K562 (cell line): ENCODE measurements around the gene DPYSL4. TPM values are rescaled to one million over a fixed set of nuclear protein-coding genes. Genes with fewer than 3 reads are reported as not detected.

Source experiments
- C11orf30 ChIP-seq: fragments of 450-650 bp; IDR thresholded peaks from 2 replicates; pipeline ENCODE4 v1.6.1; 2016; ENCODE audit warnings: low read depth, mild to moderate bottlenecking
- MCM5 ChIP-seq: fragments of 450-650 bp; IDR thresholded peaks from 2 replicates; pipeline ENCODE4 v1.6.1; 2016; ENCODE audit warnings: low read depth
- MTF1 ChIP-seq: fragments of 250-450 bp; sonication (Bioruptor Pico); IDR thresholded peaks from 2 replicates; pipeline ENCODE4 v1.9.0; 2021; ENCODE audit warnings: moderate library complexity, mild to moderate bottlenecking, inconsistent platforms, borderline replicate concordance
- PHF20 ChIP-seq: fragments of 450-650 bp; IDR thresholded peaks from 2 replicates; pipeline ENCODE4 v1.6.1; 2018; ENCODE audit not compliant: partially characterized antibody
- STAT6 ChIP-seq: sonication (generic); formaldehyde crosslinking; IDR thresholded peaks from 2 replicates; pipeline ENCODE4 v1.8.1; 2023; ENCODE audit warnings: mild to moderate bottlenecking, missing genetic modification reagents
- ZNF12 ChIP-seq: sonication (generic); formaldehyde crosslinking; IDR thresholded peaks from 2 replicates; pipeline ENCODE4 v1.4.0; 2020; ENCODE audit warnings: mild to moderate bottlenecking, missing genetic modification reagents
- ZNF133 ChIP-seq: fragments of 250-450 bp; sonication (Bioruptor Pico); IDR thresholded peaks from 2 replicates; pipeline ENCODE4 v1.4.0; 2020; ENCODE audit warnings: mild to moderate bottlenecking
- ZNF431 ChIP-seq: sonication (generic); formaldehyde crosslinking; IDR thresholded peaks from 2 replicates; pipeline ENCODE4 v1.8.0; 2022; ENCODE audit warnings: mild to moderate bottlenecking, missing genetic modification reagents
- polyA plus RNA-seq, 8 experiments: library from polyadenylated mRNA; depleted of rRNA in 4 of 8; stranded (reverse) in 5 of 8; unstranded in 3 of 8; fragments of >200 nt; fragmentation: Nextera tagmentation in 2 of 8; fragmentation: Illumina TruSeq in 1 of 8; extraction: Ambion mirVana in 2 of 8; extraction: Trizol in 1 of 8; gene quantifications; 2 replicates each; pipeline versions ENCODE4 v1.2.1 to v1.2.3, GENCODE V29; 2011 to 2014; ENCODE audit warnings: inconsistent platforms in 1 of 8, missing spikeins in 1 of 8
- total RNA-seq, 7 experiments: library from RNA; depleted of rRNA in 6 of 7; stranded (reverse); fragments of >200 nt in 6 of 7; fragmentation: Illumina TruSeq in 2 of 7; extraction: Trizol in 2 of 7; gene quantifications; 2 replicates each; pipeline versions ENCODE4 v1.2.1 to v1.2.3, GENCODE V29; 2011 to 2021; ENCODE audit warnings: low replicate concordance in 1 of 7
- TF ChIP-seq, protein P1 (sequence below): fragments of 250-450 bp; sonication (Bioruptor Pico); IDR thresholded peaks from 2 replicates; pipeline ENCODE4 v1.5.0; 2020; ENCODE audit warnings: mild to moderate bottlenecking, borderline replicate concordance

DPYSL4 gene
- total and polyA plus RNA-seq, 9 of the 15 experiments (the other 6 are each of a cell fraction or from before 2014, with no cell fraction given) = 0.03 TPM; not detected in 8

DNA sequence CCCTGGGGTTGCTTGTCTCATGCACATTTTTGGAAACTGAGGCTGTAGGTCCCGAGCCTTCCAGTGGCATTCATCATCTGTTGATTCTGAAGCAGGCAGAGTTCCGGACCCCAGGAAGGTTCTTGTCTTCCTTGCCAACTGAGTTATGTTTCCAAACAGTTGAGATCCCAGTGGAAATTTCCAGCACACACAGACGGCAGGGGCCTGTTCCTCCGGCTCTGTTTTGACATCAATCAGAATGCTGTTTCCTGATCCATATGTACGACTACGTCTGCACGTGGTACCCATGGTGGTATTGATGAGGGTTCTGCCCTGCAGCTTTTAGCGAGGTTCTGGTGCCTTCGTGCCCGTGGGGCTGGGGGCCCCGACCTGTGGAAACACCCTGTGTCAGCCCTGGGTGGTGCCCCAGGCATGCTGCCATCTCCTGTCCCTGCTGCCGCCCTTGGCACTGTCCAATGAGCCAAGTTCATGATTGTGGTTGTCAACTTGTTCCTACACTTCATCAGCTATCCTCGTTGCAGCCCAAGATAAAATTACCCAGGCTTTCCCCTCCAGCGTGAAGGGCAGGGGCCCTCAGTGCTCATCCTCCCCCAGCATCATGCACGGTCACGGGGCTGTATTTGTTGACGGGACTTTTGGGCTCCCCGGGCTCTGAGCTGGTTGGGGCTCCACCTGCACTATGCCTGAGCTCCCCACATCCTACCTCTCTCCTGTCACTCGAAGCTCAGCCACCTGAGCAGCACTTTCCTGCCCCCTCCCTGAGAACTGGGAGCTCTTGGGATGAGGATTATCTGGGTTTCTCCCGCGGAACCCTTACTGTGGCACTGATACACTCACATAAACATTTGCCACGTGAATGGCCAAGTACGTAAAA lies 7.8 kb upstream of the DPYSL4 start (continued):
- TF ChIP-seq MTF1 (CRISPR knock-in tag) (no peak), ZNF12 (CRISPR knock-in tag) (no peak), MCM5 (no peak), ZNF133 (CRISPR knock-in tag) (no peak), PHF20 (no peak), C11orf30 (no peak), STAT6 (CRISPR knock-in tag) (no peak), ZNF431 (CRISPR knock-in tag) (no peak)
- TF ChIP-seq, protein P1, sequence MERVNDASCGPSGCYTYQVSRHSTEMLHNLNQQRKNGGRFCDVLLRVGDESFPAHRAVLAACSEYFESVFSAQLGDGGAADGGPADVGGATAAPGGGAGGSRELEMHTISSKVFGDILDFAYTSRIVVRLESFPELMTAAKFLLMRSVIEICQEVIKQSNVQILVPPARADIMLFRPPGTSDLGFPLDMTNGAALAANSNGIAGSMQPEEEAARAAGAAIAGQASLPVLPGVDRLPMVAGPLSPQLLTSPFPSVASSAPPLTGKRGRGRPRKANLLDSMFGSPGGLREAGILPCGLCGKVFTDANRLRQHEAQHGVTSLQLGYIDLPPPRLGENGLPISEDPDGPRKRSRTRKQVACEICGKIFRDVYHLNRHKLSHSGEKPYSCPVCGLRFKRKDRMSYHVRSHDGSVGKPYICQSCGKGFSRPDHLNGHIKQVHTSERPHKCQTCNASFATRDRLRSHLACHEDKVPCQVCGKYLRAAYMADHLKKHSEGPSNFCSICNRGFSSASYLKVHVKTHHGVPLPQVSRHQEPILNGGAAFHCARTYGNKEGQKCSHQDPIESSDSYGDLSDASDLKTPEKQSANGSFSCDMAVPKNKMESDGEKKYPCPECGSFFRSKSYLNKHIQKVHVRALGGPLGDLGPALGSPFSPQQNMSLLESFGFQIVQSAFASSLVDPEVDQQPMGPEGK (CRISPR knock-in tag) = no peak
- TF ChIP-seq, all 486 proteins: peak for 0
